ENCODE measurements around the gene ADAMTS12.

GRCh38 chr5:33713136-33713765 lies 178.5 kb downstream of the ADAMTS12 start:
- TF ChIP-seq POLR2A (conservative IDR thresholded peaks at IDR 0.05) (no peak), THRA (IDR thresholded peaks at IDR 0.05) (no peak), SIN3B (IDR thresholded peaks at IDR 0.05; ENCODE audit: low read depth) (no peak), CTCF (IDR thresholded peaks at IDR 0.05 in 2 of 3, conservative IDR thresholded peaks at IDR 0.05 in 1 of 3; ENCODE audit: insufficient read depth in 2 of 3, low read depth in 1 of 3, low read length in 3 of 3) (no peak)
- TF ChIP-seq, protein P1, sequence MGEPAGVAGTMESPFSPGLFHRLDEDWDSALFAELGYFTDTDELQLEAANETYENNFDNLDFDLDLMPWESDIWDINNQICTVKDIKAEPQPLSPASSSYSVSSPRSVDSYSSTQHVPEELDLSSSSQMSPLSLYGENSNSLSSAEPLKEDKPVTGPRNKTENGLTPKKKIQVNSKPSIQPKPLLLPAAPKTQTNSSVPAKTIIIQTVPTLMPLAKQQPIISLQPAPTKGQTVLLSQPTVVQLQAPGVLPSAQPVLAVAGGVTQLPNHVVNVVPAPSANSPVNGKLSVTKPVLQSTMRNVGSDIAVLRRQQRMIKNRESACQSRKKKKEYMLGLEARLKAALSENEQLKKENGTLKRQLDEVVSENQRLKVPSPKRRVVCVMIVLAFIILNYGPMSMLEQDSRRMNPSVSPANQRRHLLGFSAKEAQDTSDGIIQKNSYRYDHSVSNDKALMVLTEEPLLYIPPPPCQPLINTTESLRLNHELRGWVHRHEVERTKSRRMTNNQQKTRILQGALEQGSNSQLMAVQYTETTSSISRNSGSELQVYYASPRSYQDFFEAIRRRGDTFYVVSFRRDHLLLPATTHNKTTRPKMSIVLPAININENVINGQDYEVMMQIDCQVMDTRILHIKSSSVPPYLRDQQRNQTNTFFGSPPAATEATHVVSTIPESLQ (CRISPR knock-in tag; IDR thresholded peaks at IDR 0.05): no peak
